Progenitor cell of endocrine pancreas (in vitro differentiated cells): ENCODE measurements around the gene C9orf40. TPM values are rescaled to one million over a fixed set of nuclear protein-coding genes. Genes with fewer than 3 reads are reported as not detected.

Source experiments
- DNase-seq: peaks from one replicate; pipeline ENCODE4 v3.0.0; 2021; ENCODE audit warnings: low spot score; ENCODE audit not compliant: unreplicated experiment
- H3K27ac Mint-ChIP-seq: 2 replicates; pipeline ENCODE4 v1.8.0; 2021; ENCODE audit warnings: mild to moderate bottlenecking, moderate library complexity, mixed read lengths
- H3K27me3 Mint-ChIP-seq: 2 replicates; pipeline ENCODE4 v1.8.0; 2021; ENCODE audit warnings: mixed read lengths
- H3K36me3 Mint-ChIP-seq: 2 replicates; pipeline ENCODE4 v1.8.0; 2022; ENCODE audit warnings: mixed read lengths; ENCODE audit not compliant: insufficient read depth
- H3K4me1 Mint-ChIP-seq: 2 replicates; pipeline ENCODE4 v1.8.0; 2021; ENCODE audit warnings: low read depth, mixed read lengths
- H3K4me3 Mint-ChIP-seq: 2 replicates; pipeline ENCODE4 v1.8.0; 2021; ENCODE audit warnings: low read depth, mild to moderate bottlenecking, moderate library complexity, mixed read lengths
- H3K9me3 Mint-ChIP-seq: 2 replicates; pipeline ENCODE4 v1.8.0; 2021; ENCODE audit warnings: low read depth, mixed read lengths
- CTCF ChIP-seq: fragments of 200-600 bp; sonication (generic); IDR thresholded peaks from one replicate; pipeline ENCODE4 v1.5.0; 2021; ENCODE audit warnings: antibody characterized with exemption, mild to moderate bottlenecking; ENCODE audit not compliant: unreplicated experiment
- total RNA-seq: library from RNA; stranded (reverse); gene quantifications from 2 replicates; pipeline ENCODE4 v1.2.1, GENCODE V29; 2021

Gene C9orf40
- total RNA-seq, 1 donor from 2014 or later, result 5.1 TPM

DNA sequence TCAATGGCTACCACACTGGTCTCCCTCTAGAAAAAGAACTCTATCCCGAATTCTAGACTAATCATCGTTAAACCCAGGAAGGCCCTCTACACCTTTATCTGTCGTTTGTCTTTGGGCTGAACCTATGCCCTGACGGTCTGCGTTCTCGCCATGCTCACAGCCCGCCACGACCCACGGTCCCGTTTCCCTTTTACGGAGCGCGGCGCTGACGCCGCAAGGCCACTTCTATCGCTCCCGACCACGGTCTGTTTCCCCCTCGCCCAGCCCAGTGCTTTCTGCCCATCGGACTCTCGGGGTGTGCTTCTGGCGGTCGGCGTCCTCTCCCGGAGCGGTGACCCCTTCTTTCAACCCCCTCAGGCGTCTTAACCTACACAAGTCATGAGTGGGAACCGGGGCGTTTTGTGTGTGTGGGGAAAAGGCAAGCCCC, 974 bp downstream of the C9orf40 start:
- Mint-ChIP-seq H3K9me3 (no peaks in the 10 kb centered on the region), H3K4me1 (peaks cover 2% of the 10 kb centered on the region), H3K27ac (peak overlapping the region; percentile 95), H3K27me3 (no peaks in the 10 kb centered on the region), H3K36me3 (no peaks in the 10 kb centered on the region), H3K4me3 (peak overlapping the region; percentile 98)
- no peak for TF ChIP-seq CTCF
- DNase-seq, result peak; percentile 20

- DNase-seq, result no peak
- peak overlapping the region; percentile 95 for H3K27ac Mint-ChIP-seq
- TF ChIP-seq CTCF, result no peak
- no peaks in the 10 kb centered on the region for H3K27me3 Mint-ChIP-seq
- H3K4me1 Mint-ChIP-seq, result peaks cover 2% of the 10 kb centered on the region
- H3K36me3 Mint-ChIP-seq, result no peaks in the 10 kb centered on the region
- peak overlapping the region; percentile 98 for H3K4me3 Mint-ChIP-seq
- H3K9me3 Mint-ChIP-seq, result no peaks in the 10 kb centered on the region
These were observed 1.5 kb downstream of the C9orf40 start for GRCh38 chr9:74951107-74951720.

DNA sequence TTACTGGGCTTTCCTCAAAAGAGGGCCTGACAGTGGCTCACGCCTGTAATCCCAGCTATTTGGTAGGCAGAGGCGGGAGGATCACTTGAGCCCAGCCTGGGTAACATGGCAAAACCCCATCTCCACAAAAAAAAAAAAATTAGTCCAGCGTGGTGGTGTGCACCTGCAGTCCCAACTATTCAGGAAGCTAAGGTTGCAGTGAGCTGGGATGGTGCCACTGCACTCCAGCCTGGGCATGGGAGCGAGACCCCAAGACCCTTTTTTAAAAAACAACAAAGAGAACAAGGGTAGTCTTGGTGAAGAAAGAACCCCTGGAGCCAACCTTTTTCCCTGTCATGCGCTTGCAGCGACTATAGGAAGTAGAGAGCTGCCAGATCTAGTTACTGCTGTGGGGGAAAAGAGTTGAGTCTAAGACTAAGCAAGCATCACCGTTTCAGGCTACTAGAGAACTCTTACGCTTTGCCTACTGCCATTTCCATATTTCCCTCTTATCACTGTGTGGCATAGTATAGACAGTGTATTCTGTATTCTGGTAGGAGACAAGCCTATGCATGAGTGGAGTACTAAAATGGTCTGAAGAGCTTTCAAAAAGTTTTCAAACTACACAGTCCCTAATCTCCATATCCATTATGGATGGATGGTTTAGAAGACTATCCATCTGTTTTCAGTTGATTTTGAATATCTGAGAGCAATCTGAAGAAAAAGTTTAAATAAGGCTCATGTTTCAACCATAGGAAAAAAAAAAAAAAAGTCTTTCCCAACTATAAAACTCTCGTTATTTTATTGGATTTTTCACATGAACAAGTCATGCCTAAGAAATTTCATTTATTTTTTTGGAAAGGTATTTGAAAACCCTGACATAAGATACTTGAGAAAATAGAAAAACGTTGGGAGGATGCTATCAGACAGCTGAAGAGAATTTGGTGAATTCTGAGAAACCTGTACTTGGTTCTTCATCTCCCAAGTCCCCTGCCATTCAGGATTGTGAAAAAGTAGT, 2.6 kb downstream of the C9orf40 start:
- Mint-ChIP-seq H3K4me1 (peaks cover 2% of the 10 kb centered on the region), H3K36me3 (no peaks in the 10 kb centered on the region), H3K9me3 (no peaks in the 10 kb centered on the region), H3K27me3 (no peaks in the 10 kb centered on the region), H3K4me3 (no peak overlapping the region), H3K27ac (no peak overlapping the region)
- DNase-seq, result no peak
- no peak for TF ChIP-seq CTCF

DNA sequence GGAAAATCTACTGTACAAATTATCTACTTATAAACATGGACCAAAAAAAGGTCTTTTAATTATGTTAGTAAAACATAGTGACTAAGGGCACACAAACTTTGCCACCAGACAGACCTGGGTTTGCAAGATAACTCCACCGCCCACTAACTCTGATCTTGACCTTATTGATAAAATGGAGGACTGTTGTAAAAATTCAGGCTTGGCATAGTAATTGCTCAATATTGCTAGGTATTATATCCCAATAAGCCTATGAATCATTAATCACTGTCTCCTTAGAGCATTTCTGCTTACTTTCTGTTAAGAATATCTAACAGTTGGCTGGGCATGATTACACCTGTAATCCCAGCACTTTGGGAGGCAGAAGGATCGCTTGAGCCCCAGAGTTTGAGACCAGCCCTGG, 3.8 kb downstream of the C9orf40 start:
- DNase-seq, result no peak
- H3K27me3 Mint-ChIP-seq, result no peaks in the 10 kb centered on the region

More for the DNA sequence above, 3.8 kb downstream of the C9orf40 start:
- Mint-ChIP-seq H3K4me1 (peaks cover 2% of the 10 kb centered on the region), H3K36me3 (no peaks in the 10 kb centered on the region), H3K27ac (no peak overlapping the region), H3K4me3 (no peak overlapping the region), H3K9me3 (no peaks in the 10 kb centered on the region)
- no peak for TF ChIP-seq CTCF
